ENCODE measurements around the gene IMMP2L. TPM values are rescaled to one million over a fixed set of nuclear protein-coding genes. Genes with fewer than 3 reads are reported as not detected.

The IMMP2L gene
- total RNA-seq, 1 donor, result 19.9 TPM

DNA sequence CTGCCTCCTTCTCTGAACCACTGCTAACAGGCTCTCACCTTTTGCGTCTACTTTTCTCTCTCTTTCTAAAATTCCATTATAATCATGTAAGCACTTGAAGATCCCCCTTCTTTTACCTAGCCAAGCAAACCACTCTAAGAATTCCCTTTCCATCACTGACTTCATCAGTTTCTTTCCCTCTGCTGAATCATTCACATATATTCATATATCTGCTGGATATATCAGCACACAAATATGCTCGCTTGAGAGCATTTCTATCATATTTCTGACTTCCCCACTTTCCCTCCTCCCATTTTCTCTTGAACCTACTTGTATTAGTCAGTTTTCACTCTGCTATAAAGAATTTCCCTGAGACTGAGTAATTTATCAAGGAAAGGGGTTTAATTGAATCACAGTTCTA, 555.6 kb downstream of the IMMP2L start:
- H3K4me3 ChIP-seq (ENCODE audit: insufficient read depth, low read length), result no peak overlapping the region
- H3K4me2 ChIP-seq (ENCODE audit: insufficient read depth, low read length), result no peak overlapping the region
- H3K36me3 ChIP-seq (ENCODE audit: insufficient read depth, low read length), result no peaks in the 10 kb centered on the region
- no peaks in the 10 kb centered on the region for H3K9me3 ChIP-seq (ENCODE audit: low read depth, low read length)
- peak overlapping the region; percentile 46 for H3K27ac ChIP-seq (ENCODE audit: low read depth, low read length)
- DNase-seq (ENCODE audit: insufficient read length, low spot score, missing footprints), result peak; percentile 10
- no peaks in the 10 kb centered on the region for H3K27me3 ChIP-seq (ENCODE audit: insufficient read depth, low read length)
- H3K79me2 ChIP-seq (ENCODE audit: insufficient read depth, low read length), result no peaks in the 10 kb centered on the region
- H3K4me1 ChIP-seq (ENCODE audit: insufficient read depth, low read length), result no peaks in the 10 kb centered on the region
- no peaks in the 10 kb centered on the region for H4K20me1 ChIP-seq (ENCODE audit: insufficient read depth, low read length)
- H2AFZ ChIP-seq (ENCODE audit: low read length), result no peak overlapping the region
- TF ChIP-seq, protein P1, sequence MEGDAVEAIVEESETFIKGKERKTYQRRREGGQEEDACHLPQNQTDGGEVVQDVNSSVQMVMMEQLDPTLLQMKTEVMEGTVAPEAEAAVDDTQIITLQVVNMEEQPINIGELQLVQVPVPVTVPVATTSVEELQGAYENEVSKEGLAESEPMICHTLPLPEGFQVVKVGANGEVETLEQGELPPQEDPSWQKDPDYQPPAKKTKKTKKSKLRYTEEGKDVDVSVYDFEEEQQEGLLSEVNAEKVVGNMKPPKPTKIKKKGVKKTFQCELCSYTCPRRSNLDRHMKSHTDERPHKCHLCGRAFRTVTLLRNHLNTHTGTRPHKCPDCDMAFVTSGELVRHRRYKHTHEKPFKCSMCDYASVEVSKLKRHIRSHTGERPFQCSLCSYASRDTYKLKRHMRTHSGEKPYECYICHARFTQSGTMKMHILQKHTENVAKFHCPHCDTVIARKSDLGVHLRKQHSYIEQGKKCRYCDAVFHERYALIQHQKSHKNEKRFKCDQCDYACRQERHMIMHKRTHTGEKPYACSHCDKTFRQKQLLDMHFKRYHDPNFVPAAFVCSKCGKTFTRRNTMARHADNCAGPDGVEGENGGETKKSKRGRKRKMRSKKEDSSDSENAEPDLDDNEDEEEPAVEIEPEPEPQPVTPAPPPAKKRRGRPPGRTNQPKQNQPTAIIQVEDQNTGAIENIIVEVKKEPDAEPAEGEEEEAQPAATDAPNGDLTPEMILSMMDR (IDR thresholded peaks at IDR 0.05; ENCODE audit: extremely low read depth, low read depth, low read length), result no peak

DNA sequence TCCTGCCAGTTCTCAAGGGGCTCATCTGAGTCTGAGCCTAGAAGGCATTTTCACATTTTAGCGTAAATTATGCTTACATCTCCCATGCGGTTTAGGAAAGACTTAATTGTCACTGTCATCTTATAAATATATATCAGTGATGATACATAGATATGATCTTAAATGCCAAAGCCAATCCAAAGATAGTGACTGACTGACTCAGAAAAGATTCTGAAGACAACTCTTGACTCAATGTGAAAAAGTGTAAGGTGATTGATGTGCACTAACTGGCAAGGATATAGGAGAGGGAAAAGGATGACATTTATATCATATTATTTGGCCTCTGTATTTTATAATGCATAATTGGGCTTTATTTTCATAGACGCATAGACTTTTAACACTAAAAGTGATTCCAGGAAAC, 556.3 kb downstream of the IMMP2L start:
- H3K36me3 ChIP-seq (ENCODE audit: insufficient read depth, low read length), result no peaks in the 10 kb centered on the region
- no peak for DNase-seq (ENCODE audit: insufficient read length, low spot score, missing footprints)
- no peaks in the 10 kb centered on the region for H3K79me2 ChIP-seq (ENCODE audit: insufficient read depth, low read length)
- H3K9me3 ChIP-seq (ENCODE audit: low read depth, low read length), result no peaks in the 10 kb centered on the region
- no peaks in the 10 kb centered on the region for H3K27me3 ChIP-seq (ENCODE audit: insufficient read depth, low read length)
- no peak overlapping the region for H3K4me3 ChIP-seq (ENCODE audit: insufficient read depth, low read length)
- H2AFZ ChIP-seq (ENCODE audit: low read length), result no peak overlapping the region
- TF ChIP-seq, protein P1 (IDR thresholded peaks at IDR 0.05; ENCODE audit: extremely low read depth, low read depth, low read length), result no peak
- no peaks in the 10 kb centered on the region for H3K4me1 ChIP-seq (ENCODE audit: insufficient read depth, low read length)
- no peaks in the 10 kb centered on the region for H4K20me1 ChIP-seq (ENCODE audit: insufficient read depth, low read length)
- peak overlapping the region; percentile 46 for H3K27ac ChIP-seq (ENCODE audit: low read depth, low read length)
- H3K4me2 ChIP-seq (ENCODE audit: insufficient read depth, low read length), result no peak overlapping the region

DNA sequence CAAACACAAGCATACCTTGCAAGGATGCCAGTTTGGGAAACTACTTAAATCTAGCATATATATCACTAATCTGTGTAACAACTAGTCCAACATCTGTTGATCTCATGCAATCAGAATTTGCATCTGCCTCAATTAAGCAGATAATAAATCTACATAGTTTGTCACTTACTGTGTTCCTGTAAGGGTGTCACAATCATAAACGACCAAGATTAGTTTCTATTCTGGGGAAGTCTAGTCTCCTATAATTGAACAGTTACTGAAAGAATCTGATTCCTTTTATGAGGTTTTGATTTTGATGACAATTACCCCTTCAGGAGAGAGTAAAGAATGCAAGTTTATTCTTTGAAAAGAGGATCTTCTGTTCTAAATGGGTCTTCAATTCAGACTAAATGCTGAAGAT, 556.8 kb downstream of the IMMP2L start:
- DNase-seq (ENCODE audit: insufficient read length, low spot score, missing footprints), result no peak
- H3K4me1 ChIP-seq (ENCODE audit: insufficient read depth, low read length), result no peaks in the 10 kb centered on the region
- no peaks in the 10 kb centered on the region for H3K9me3 ChIP-seq (ENCODE audit: low read depth, low read length)
- no peak overlapping the region for H2AFZ ChIP-seq (ENCODE audit: low read length)
- H3K4me2 ChIP-seq (ENCODE audit: insufficient read depth, low read length), result no peak overlapping the region
- H3K36me3 ChIP-seq (ENCODE audit: insufficient read depth, low read length), result no peaks in the 10 kb centered on the region
- H3K27me3 ChIP-seq (ENCODE audit: insufficient read depth, low read length), result no peaks in the 10 kb centered on the region
- H3K27ac ChIP-seq (ENCODE audit: low read depth, low read length), result no peak overlapping the region
- no peak overlapping the region for H3K4me3 ChIP-seq (ENCODE audit: insufficient read depth, low read length)
- no peaks in the 10 kb centered on the region for H3K79me2 ChIP-seq (ENCODE audit: insufficient read depth, low read length)
- H4K20me1 ChIP-seq (ENCODE audit: insufficient read depth, low read length), result no peaks in the 10 kb centered on the region
- TF ChIP-seq, protein P1 (IDR thresholded peaks at IDR 0.05; ENCODE audit: extremely low read depth, low read depth, low read length), result no peak

DNA sequence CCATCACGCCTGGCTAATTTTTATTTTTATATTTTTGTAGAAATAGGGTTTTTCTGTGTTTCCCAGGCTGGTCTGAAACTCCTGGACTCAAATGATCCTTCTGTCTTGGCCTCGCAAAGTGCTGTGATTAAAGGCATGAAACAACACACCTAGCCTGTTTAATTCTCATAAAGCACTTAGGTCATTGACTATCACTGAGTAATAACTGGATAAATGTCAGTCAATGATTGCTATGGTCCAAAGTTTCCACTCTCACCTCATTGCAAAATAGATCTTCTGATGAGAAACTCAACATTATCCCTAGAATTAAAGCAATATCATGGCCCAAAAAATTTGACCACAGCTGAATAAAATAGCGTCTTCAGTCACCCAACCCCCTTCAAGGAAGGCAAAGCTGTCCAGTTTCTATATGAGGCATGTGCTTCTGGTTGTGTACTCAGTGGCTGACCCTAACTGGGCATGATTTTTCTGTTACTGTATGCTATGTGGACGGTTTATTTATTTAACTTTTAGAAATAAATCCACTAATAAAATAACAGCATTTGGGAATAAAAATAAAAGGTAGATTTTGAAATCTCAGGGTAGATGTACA, 557.9 kb downstream of the IMMP2L start:
- no peak overlapping the region for H2AFZ ChIP-seq (ENCODE audit: low read length)
- H3K27me3 ChIP-seq (ENCODE audit: insufficient read depth, low read length), result no peaks in the 10 kb centered on the region
- TF ChIP-seq, protein P1 (IDR thresholded peaks at IDR 0.05; ENCODE audit: extremely low read depth, low read depth, low read length), result no peak
- no peaks in the 10 kb centered on the region for H3K36me3 ChIP-seq (ENCODE audit: insufficient read depth, low read length)
- H3K4me3 ChIP-seq (ENCODE audit: insufficient read depth, low read length), result no peak overlapping the region
- H3K4me2 ChIP-seq (ENCODE audit: insufficient read depth, low read length), result no peak overlapping the region
- H3K9me3 ChIP-seq (ENCODE audit: low read depth, low read length), result no peaks in the 10 kb centered on the region
- no peak for DNase-seq (ENCODE audit: insufficient read length, low spot score, missing footprints)
- H3K79me2 ChIP-seq (ENCODE audit: insufficient read depth, low read length), result no peaks in the 10 kb centered on the region
- H3K27ac ChIP-seq (ENCODE audit: low read depth, low read length), result no peak overlapping the region
- H3K4me1 ChIP-seq (ENCODE audit: insufficient read depth, low read length), result no peaks in the 10 kb centered on the region
- no peaks in the 10 kb centered on the region for H4K20me1 ChIP-seq (ENCODE audit: insufficient read depth, low read length)

All from osteoblast (primary cell).